Activated CD8-positive, alpha-beta T cell treated with anti-CD3 and anti-CD28 coated beads, Interleukin-2, amount 10 ng/mL, durations not matched to agents 7 days and 5 days (primary cell): ENCODE measurements around the gene NPPC. TPM values are rescaled to one million over a fixed set of nuclear protein-coding genes. Genes with fewer than 3 reads are reported as not detected.

Source experiments
- ATAC-seq: fragments of 150-1000 bp; cut with Tn5 transposase; one replicate; pipeline ENCODE4 v1.10.0; 2021; ENCODE audit warnings: moderate library complexity
- CTCF ChIA-PET: fragments of 350-600 bp; sonication (Branson Sonifier 250); formaldehyde crosslinking; loops from one replicate; lab custom pipeline; 2021; ENCODE audit warnings: antibody characterized with exemption; lab: Charles Lee
- POLR2A ChIA-PET: fragments of 350-600 bp; sonication (Branson Sonifier 250); formaldehyde crosslinking; loops from one replicate; lab custom pipeline; 2021; ENCODE audit warnings: antibody characterized with exemption; lab: Charles Lee
- DNase-seq: peaks from one replicate; pipeline ENCODE4 v3.0.0-alpha.2; 2020
- H3K27ac Mint-ChIP-seq: one replicate; pipeline ENCODE4 v1.8.0; 2021; ENCODE audit warnings: mild to moderate bottlenecking, mixed read lengths
- H3K27me3 Mint-ChIP-seq: one replicate; pipeline ENCODE4 v1.8.0; 2021; ENCODE audit warnings: low read depth, mixed read lengths
- H3K36me3 Mint-ChIP-seq: one replicate; pipeline ENCODE4 v1.8.0; 2021; ENCODE audit warnings: low read depth, mixed read lengths
- H3K4me1 Mint-ChIP-seq: one replicate; pipeline ENCODE4 v1.8.0; 2021; ENCODE audit warnings: low read depth, mixed read lengths
- H3K4me3 Mint-ChIP-seq: one replicate; pipeline ENCODE4 v1.8.0; 2021; ENCODE audit warnings: mild to moderate bottlenecking, mixed read lengths
- H3K9me3 Mint-ChIP-seq: one replicate; pipeline ENCODE4 v1.8.0; 2022; ENCODE audit warnings: mixed read lengths; ENCODE audit not compliant: insufficient read depth
- total RNA-seq, 2 experiments: library from RNA; stranded (reverse); gene quantifications; one replicate each; pipeline ENCODE4 v1.2.3, GENCODE V29; 2021

NPPC gene, protein sequence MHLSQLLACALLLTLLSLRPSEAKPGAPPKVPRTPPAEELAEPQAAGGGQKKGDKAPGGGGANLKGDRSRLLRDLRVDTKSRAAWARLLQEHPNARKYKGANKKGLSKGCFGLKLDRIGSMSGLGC
- 1 to 10 TPM; 1.4 to 1.8 TPM for total RNA-seq

DNA sequence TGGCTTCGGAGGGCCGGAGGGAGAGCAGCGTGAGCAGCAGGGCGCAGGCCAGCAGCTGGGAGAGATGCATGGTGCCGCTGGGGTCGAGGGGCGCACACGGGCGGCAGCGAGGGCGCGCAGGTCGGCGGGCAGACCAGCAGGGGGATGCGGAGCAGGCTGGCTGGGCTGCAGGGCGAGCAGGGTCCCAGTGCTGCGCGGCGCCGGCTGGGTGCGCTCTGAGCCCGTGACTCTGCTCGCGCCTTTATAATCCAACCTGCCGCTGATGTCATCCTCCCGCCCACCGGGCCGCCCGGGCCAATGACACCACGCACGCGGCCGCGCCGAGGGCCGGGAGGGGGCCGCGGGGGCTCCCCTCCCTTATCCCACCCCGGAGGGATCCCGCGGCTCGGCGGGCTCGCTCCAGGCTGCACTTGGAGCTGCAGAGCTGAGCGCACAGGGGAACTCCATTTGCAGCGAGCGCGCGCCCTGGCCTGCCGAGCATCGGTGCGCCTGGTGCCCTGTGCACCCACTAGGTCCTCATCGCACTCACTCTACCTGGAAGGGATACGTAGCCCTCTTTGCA, at the start of gene NPPC:
Gene NPPC (minus strand): TSS at position 217 of the 562 bp plus-strand sequence. CDS start 147 bp downstream, at position 70.
- no peaks in the 10 kb centered on the region for H3K36me3 Mint-ChIP-seq
- ChIA-PET POLR2A (interaction anchor here (0.9 to 1.0 kb wide), 2 partner anchors 8 to 9 kb away, joined by 3 read pairs; no protein-coding TSS in a partner anchor), CTCF (interaction anchor here (0.7 to 9.6 kb wide), 14 partner anchors 10 to 398 kb away, joined by 3 to 99 read pairs (median 4); no protein-coding TSS in a partner anchor)
- ATAC-seq (peak; percentile 88), DNase-seq (peak; percentile 82)
- no peak within 1 kb of the TSS for H3K27ac Mint-ChIP-seq
- peak within 1 kb of the TSS; percentile 65 for H3K4me3 Mint-ChIP-seq
- peaks cover 14% of the 10 kb centered on the region for H3K4me1 Mint-ChIP-seq
- peaks cover 32% of the 10 kb centered on the region for H3K27me3 Mint-ChIP-seq
- no peaks in the 10 kb centered on the region for H3K9me3 Mint-ChIP-seq

DNA sequence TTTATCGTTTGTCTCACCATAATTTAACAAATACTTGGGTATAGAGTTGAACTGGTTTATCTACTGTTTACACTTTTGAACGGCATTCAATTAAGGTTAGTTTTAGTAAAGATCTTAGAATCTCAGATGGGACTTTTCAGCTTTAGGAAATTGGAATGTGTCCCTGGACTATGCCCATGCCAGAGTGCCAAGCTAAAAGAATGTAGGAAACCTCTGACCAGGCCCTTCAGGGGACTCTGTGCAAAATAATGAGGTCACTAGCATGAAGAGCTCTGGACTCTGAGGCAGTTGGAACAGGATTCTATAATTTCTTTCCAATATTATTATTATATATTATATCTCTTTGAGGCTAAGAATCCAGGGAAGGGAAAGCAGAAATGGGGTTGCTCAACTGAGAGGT, 48.8 kb upstream of the NPPC start:
- Mint-ChIP-seq H3K36me3 (peaks cover 7% of the 10 kb centered on the region), H3K4me1 (no peaks in the 10 kb centered on the region), H3K27me3 (no peaks in the 10 kb centered on the region), H3K9me3 (no peaks in the 10 kb centered on the region), H3K4me3 (no peak overlapping the region), H3K27ac (no peak overlapping the region)
- ATAC-seq: no peak
- DNase-seq: no peak
- ChIA-PET POLR2A (no interaction called here), CTCF (no interaction called here)

DNA sequence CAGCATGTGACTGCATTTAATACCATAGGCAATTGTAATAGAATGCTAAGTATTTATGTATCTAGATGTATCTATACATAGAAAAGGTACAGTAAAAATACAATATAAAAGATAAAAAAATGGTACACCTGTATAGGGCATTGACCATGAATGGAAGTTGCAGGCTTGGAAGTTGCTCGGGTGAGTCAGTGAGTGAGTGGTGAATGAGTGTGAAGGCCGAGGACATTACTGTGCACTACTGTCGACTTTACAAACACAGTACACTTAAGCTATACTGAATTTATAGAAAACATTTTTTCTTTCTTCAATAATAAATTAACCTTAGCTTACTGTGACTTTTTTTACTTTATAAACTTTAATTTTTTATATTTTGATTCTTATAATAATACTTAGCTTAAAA, 44.3 kb upstream of the NPPC start:
- DNase-seq (no peak), ATAC-seq (no peak)
- H3K9me3 Mint-ChIP-seq: peaks cover 7% of the 10 kb centered on the region
- ChIA-PET POLR2A (interaction anchor here (1.3 kb wide), 1 partner anchor 9 kb away, joined by 3 read pairs; the partner anchor contains the start of gene DIS3L2), CTCF (no interaction called here)
- no peaks in the 10 kb centered on the region for H3K27me3 Mint-ChIP-seq
- H3K36me3 Mint-ChIP-seq: peaks cover 16% of the 10 kb centered on the region
- H3K4me3 Mint-ChIP-seq: no peak overlapping the region
- no peak overlapping the region for H3K27ac Mint-ChIP-seq
- H3K4me1 Mint-ChIP-seq: peaks cover 10% of the 10 kb centered on the region

DNA sequence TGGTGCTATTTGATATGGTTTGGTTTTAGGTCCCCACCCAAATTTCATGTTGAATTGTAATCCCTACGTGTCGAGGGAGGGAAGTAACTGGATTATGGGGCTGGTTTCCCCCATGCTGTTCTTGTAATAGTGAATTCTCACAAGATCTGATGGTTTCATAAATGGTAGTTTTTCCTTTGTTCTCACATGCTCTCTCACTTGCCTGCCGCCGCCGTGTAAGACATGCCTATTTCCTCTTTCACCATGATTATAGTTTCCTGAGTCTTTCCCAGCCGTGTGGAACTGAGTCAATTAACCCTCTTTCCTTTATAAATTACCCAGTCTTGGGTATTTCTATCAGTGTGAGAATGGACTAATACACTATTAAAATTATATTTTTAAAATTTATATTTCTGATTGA, 42.6 kb upstream of the NPPC start:
- DNase-seq (no peak), ATAC-seq (no peak)
- Mint-ChIP-seq H3K4me1 (peaks cover 18% of the 10 kb centered on the region), H3K27me3 (no peaks in the 10 kb centered on the region), H3K9me3 (peaks cover 7% of the 10 kb centered on the region), H3K36me3 (peaks cover 16% of the 10 kb centered on the region), H3K27ac (no peak overlapping the region), H3K4me3 (no peak overlapping the region)
- CTCF ChIA-PET: no interaction called here
- POLR2A ChIA-PET: interaction anchor here (0.8 kb wide), 1 partner anchor 563 kb away, joined by 3 read pairs; no protein-coding TSS in a partner anchor

DNA sequence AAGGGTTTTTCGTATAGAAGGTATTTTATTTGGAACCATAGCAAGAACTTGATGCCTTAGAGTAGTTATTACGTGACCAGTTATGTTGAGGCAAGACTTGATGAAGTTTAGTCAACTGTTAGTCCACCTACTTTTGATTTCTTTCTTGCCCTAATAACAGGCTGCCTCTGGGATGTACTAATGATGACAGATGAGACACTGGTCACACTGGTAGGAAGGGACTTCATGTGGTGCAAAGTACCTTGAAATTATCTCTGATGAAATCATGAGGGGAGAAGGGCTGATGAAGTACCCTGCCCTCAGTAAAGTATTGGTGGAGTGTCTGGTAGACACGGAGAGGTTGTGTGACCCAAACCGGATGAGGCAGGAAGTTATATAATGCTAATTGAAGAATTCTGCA, 40.7 kb upstream of the NPPC start:
- CTCF ChIA-PET: no interaction called here
- POLR2A ChIA-PET: no interaction called here
- DNase-seq: no peak
- peaks cover 7% of the 10 kb centered on the region for H3K9me3 Mint-ChIP-seq
- H3K36me3 Mint-ChIP-seq: peaks cover 12% of the 10 kb centered on the region
- no peak overlapping the region for H3K27ac Mint-ChIP-seq
- no peak for ATAC-seq
- no peaks in the 10 kb centered on the region for H3K27me3 Mint-ChIP-seq
- no peak overlapping the region for H3K4me3 Mint-ChIP-seq
- peaks cover 32% of the 10 kb centered on the region for H3K4me1 Mint-ChIP-seq

DNA sequence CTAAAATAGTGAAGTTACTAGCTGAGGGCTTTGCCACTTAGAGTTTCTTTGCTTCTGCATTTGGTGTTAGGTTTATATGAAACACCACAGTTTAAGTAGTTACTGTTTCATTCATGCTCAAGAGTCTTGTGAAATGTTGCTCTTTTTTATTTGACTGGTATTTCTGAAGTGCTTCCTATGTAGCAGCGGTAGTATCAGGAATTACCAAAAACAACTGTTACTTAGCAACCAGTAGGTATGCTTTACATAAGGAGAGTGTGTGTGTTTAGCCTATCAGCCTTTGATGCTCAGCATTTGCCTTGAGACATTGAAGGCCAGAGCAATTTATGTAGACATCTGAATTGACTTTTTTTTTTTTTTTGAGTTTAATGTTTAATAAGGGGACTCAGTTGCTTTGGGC, 38.9 kb upstream of the NPPC start:
- H3K9me3 Mint-ChIP-seq: peaks cover 7% of the 10 kb centered on the region
- no peaks in the 10 kb centered on the region for H3K27me3 Mint-ChIP-seq
- CTCF ChIA-PET: no interaction called here
- ATAC-seq (no peak), DNase-seq (no peak)
- H3K4me3 Mint-ChIP-seq: no peak overlapping the region
- H3K27ac Mint-ChIP-seq: no peak overlapping the region
- peaks cover 18% of the 10 kb centered on the region for H3K36me3 Mint-ChIP-seq
- POLR2A ChIA-PET: no interaction called here
- peaks cover 39% of the 10 kb centered on the region for H3K4me1 Mint-ChIP-seq

DNA sequence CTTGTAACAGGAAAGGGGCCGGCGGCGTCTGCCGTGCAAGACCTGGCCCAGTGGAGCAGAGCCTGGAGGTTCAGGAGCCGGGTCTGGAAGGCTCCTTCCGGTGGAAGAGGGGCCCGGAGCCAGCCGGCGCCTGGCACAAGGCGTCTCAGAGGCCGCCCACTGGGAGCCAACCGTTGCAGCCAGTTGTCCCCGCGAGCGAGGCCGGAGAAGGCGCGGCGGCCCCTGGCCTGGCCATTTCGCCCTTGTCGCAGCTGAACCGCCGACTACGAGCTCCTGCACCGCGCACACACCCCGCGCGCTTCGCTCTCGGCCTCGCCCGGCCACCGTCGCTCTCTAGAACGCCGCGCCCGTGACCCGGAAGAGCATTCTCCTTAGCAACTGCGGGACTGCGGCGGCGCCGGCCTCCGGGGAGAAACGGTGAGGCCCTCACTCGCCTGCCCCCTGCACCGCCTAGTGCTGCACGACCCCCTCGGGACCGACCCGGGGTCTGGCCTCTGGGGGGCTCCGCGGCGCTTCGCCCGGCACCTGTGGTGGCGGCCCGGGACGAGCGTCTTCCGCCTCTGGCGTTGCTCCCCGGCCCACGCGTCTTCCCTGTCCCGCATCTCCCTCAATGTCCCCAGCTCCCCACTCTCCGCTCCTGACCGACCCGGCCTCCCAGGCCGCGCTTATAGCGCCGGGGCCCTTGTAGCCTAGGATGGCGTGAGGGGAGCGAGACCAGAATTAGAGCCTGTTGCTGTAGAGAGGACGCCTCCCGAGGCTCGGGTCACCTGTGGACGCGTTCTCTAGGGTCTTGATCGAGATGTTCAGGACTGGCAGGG, 35.4 kb upstream of the NPPC start, which contains the start of gene DIS3L2:
Gene DIS3L2 (plus strand): TSS at position 365 of the 818 bp plus-strand sequence. CDS start 53,215 bp downstream, outside the sequence.
- H3K4me1 Mint-ChIP-seq: peaks cover 31% of the 10 kb centered on the region
- DNase-seq: peak; percentile 88
- H3K4me3 Mint-ChIP-seq: peak within 1 kb of the TSS; percentile 96
- CTCF ChIA-PET: no interaction called here
- peaks cover 5% of the 10 kb centered on the region for H3K36me3 Mint-ChIP-seq
- peak within 1 kb of the TSS; percentile 93 for H3K27ac Mint-ChIP-seq
- no peaks in the 10 kb centered on the region for H3K9me3 Mint-ChIP-seq
- no peaks in the 10 kb centered on the region for H3K27me3 Mint-ChIP-seq
- POLR2A ChIA-PET: interaction anchor here (0.6 to 1.5 kb wide), 7 partner anchors 10 to 1736 kb away, joined by 3 to 5 read pairs (median 3); partner anchors contain the start of gene SP140
- peak; percentile 94 for ATAC-seq

DNA sequence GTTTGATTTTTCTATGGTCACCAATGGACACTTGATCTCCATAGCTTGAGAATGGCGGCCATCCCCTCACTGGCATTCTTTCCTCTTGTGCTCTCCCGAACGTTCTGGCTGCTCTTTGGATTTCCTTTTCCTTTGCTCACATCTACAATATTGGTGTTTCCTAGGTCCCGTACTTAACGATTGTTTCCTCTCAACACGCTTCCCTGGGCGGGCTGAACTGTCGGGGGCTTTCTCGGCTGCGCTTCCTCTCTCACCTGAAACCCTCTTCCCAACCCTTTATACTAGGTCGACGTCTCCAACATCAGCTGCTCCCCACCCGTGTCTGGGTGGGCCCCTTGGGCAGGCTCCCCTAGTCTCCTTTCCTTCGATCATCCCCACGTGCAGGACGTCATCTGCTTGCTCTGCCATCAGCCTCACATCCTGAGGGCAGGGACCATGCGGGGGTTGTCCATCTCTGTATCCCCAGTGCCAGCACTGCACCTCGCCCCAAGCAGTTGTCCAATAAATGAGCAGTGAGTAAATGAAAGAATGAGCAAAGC, 34.7 kb upstream of the NPPC start:
- ATAC-seq: no peak
- H3K36me3 Mint-ChIP-seq: peaks cover 5% of the 10 kb centered on the region
- peak overlapping the region; percentile 96 for H3K4me3 Mint-ChIP-seq
- POLR2A ChIA-PET: interaction anchor here (0.6 to 1.5 kb wide), 5 partner anchors 78 to 1735 kb away, joined by 3 to 5 read pairs (median 3); partner anchors contain the start of gene SP140
- CTCF ChIA-PET: no interaction called here
- DNase-seq: peak; percentile 56
- H3K9me3 Mint-ChIP-seq: no peaks in the 10 kb centered on the region
- H3K27me3 Mint-ChIP-seq: no peaks in the 10 kb centered on the region
- peaks cover 30% of the 10 kb centered on the region for H3K4me1 Mint-ChIP-seq
- H3K27ac Mint-ChIP-seq: peak overlapping the region; percentile 93

DNA sequence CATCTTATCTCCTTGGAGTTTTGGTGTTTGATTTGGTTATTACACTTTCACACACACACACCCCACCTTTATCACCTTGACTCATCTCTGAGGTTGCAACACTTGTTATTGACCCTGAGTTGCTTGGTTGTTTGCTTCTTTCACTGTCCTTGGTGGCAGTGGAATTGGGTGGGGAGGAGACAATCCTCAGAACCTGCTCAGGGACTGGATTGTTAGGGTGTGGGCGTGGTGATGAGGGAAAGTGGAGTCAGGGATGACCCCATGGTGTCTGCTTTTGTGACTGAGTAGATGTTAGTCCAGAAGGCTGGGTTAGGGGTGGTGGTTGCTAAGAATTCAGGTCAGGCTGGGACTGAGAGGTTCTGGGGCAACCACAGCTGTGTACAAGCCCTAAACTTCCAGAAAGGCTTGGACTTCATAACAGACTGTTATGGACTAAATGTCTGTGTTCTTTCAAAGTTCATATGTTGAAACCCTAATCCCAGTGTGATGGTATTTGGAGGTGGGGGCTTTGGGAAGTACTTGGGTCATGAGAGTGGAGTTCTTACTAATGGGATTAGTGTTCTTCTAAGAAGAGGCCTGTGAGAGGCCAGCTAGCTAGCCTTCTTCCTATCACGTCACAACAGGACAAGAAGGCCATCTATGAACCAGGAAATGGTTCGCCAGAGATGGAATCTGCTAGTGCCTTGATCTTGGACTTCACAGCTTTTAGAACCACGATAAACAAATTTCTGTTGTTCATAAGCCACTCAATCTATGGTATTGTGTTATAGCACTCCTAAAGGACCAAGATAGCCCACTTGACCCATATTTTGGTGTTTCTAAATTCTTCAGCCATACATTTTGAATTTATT, 31.9 kb upstream of the NPPC start:
- peaks cover 6% of the 10 kb centered on the region for H3K27me3 Mint-ChIP-seq
- DNase-seq: no peak
- ATAC-seq: no peak
- peaks cover 5% of the 10 kb centered on the region for H3K36me3 Mint-ChIP-seq
- POLR2A ChIA-PET: no interaction called here
- H3K27ac Mint-ChIP-seq: no peak overlapping the region
- CTCF ChIA-PET: no interaction called here
- no peak overlapping the region for H3K4me3 Mint-ChIP-seq
- H3K4me1 Mint-ChIP-seq: peaks cover 17% of the 10 kb centered on the region
- no peaks in the 10 kb centered on the region for H3K9me3 Mint-ChIP-seq

DNA sequence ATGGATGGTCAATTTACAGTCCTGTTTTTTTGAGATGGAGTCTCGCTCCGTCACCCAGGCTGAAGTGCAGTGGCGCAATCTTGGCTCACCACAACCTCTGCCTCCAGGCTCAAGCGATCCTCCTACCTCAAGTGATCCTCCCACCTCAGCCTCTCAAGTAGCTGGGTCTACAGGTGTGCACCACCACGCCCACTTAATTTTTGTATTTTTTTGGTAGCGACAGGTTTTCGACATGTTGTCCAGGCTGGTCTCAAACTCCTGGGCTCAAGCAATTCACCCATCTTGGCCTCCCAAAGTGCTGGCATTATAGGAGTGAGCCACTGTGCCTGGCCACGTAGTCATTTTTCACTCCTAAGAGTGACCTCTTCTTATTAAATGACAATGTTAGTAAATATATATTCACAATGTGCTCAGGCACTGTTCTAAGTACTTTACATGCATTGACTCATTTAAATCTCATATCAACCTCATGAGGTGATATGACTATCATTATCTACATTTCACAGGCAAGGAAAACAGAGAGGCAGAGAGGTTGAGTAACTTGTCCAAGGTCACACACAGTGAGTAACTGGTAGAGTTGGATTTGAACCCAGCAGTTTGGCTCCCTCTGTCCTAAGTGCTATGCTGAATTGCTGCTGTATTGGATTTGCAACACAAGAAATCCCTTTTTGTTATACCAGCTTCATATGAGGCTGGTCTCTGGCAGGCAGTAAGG, 29.7 kb upstream of the NPPC start:
- Mint-ChIP-seq H3K27me3 (peaks cover 11% of the 10 kb centered on the region), H3K4me3 (no peak overlapping the region), H3K27ac (no peak overlapping the region), H3K9me3 (no peaks in the 10 kb centered on the region), H3K36me3 (peaks cover 2% of the 10 kb centered on the region), H3K4me1 (peaks cover 4% of the 10 kb centered on the region)
- DNase-seq (no peak), ATAC-seq (no peak)
- CTCF ChIA-PET: no interaction called here
- POLR2A ChIA-PET: interaction anchor here (0.8 kb wide), 1 partner anchor 43 kb away, joined by 3 read pairs; no protein-coding TSS in a partner anchor
